ENCODE measurements around the gene ZCCHC2.

- TF ChIP-seq CTCF (IDR thresholded peaks at IDR 0.05) (no peak), ZNF302 (CRISPR knock-in tag; IDR thresholded peaks at IDR 0.05) (no peak), POLR2A (IDR thresholded peaks at IDR 0.05; ENCODE audit: low read length) (no peak), JUN (IDR thresholded peaks at IDR 0.05) (no peak; a peak in 1 of 5 replicates), CEBPB (IDR thresholded peaks at IDR 0.05) (no peak), TP53 (CRISPR knock-in tag; IDR thresholded peaks at IDR 0.05) (no peak), KDM1A (IDR thresholded peaks at IDR 0.05; ENCODE audit: low read depth) (no peak), RAD21 (conservative IDR thresholded peaks at IDR 0.05 in 1 of 2, IDR thresholded peaks at IDR 0.05 in 1 of 2) (no peak), BCL3 (IDR thresholded peaks at IDR 0.05) (no peak), MAX (IDR thresholded peaks at IDR 0.05) (no peak), SMC3 (IDR thresholded peaks at IDR 0.05) (no peak), HOXB5 (CRISPR knock-in tag; IDR thresholded peaks at IDR 0.05) (no peak)
These were observed 397 bp downstream of the ZCCHC2 start for GRCh38 chr18:62523255-62523588.
